Measurements from ENCODE around the gene PTPRQ.

- TF ChIP-seq POLR2AphosphoS5 (IDR thresholded peaks at IDR 0.05; ENCODE audit: insufficient read depth in 1 of 2, low read depth in 1 of 2) (no peak), POLR2A (IDR thresholded peaks at IDR 0.05) (no peak)
- TF ChIP-seq, protein P1, sequence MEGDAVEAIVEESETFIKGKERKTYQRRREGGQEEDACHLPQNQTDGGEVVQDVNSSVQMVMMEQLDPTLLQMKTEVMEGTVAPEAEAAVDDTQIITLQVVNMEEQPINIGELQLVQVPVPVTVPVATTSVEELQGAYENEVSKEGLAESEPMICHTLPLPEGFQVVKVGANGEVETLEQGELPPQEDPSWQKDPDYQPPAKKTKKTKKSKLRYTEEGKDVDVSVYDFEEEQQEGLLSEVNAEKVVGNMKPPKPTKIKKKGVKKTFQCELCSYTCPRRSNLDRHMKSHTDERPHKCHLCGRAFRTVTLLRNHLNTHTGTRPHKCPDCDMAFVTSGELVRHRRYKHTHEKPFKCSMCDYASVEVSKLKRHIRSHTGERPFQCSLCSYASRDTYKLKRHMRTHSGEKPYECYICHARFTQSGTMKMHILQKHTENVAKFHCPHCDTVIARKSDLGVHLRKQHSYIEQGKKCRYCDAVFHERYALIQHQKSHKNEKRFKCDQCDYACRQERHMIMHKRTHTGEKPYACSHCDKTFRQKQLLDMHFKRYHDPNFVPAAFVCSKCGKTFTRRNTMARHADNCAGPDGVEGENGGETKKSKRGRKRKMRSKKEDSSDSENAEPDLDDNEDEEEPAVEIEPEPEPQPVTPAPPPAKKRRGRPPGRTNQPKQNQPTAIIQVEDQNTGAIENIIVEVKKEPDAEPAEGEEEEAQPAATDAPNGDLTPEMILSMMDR (IDR thresholded peaks at IDR 0.05) = no peak
Observed at GRCh38 chr12:80456513-80456912, 12.5 kb downstream of the PTPRQ start.

Measured in vagina (tissue), 2 donors.